GM12878 (cell line): ENCODE results near the gene RAB3A. TPM values are rescaled to one million over a fixed set of nuclear protein-coding genes. Genes with fewer than 3 reads are reported as not detected.

ENCODE experiments used
- ATAC-seq: fragments of 200-7000 bp; cut with Tn5 transposase; 3 replicates; pipeline ENCODE4 v1.9.1; 2020; ENCODE audit warnings: mild to moderate bottlenecking, moderate library complexity
- BruUV-seq: library from RNA; stranded (reverse); fragments of 400-500 nt; replicated peaks from 2 replicates; lab custom pipeline; 2021; lab: Mats Ljungman, UMichigan
- CTCF ChIA-PET: fragments of 300-600 bp; sonication (Branson Sonifier 250); formaldehyde crosslinking; extraction: SDS; loops from one replicate; lab custom pipeline; 2021; ENCODE audit warnings: inconsistent platforms; lab: Yijun Ruan, JAX
- POLR2A ChIA-PET: fragments of 350-600 bp; formaldehyde crosslinking; extraction: SDS; loops from one replicate; lab custom pipeline; 2021; ENCODE audit warnings: inconsistent platforms; lab: Charles Lee
- RAD21 ChIA-PET: fragments of 300-600 bp; sonication (Branson Sonifier 250); formaldehyde crosslinking; loops from one replicate; lab custom pipeline; 2023; ENCODE audit warnings: antibody characterized with exemption; ENCODE audit not compliant: unreplicated experiment; lab: Charles Lee
- SMC1A ChIA-PET: fragments of 300-600 bp; sonication (Branson Sonifier 250); formaldehyde crosslinking; loops from one replicate; lab custom pipeline; 2023; ENCODE audit not compliant: unreplicated experiment, uncharacterized antibody; lab: Charles Lee
- DNase-seq: peaks from one replicate; pipeline ENCODE4 v3.0.0-alpha.2; 2011; ENCODE audit warnings: low read depth, low spot score
- FAIRE-seq: peaks from 3 replicates; lab custom pipeline; 2011; peaks lifted over from hg19 to GRCh38; lab: Jason Lieb, UNC
- H2AFZ ChIP-seq: 2 replicates; pipeline ENCODE4 v1.6.0; 2011; ENCODE audit warnings: low read depth, low read length, control low read depth; ENCODE audit not compliant: control insufficient read depth
- H3K27ac ChIP-seq: 2 replicates; pipeline ENCODE4 v1.5.1; 2011; ENCODE audit warnings: control low read depth; ENCODE audit not compliant: control insufficient read depth, insufficient read depth
- H3K27me3 ChIP-seq, 2 experiments: replicated peaks in 1 of 2; 2 replicates each; pipeline versions ENCODE4 v1.6.0 to v1.6.1; 2011; ENCODE audit warnings: low read length in 1 of 2; ENCODE audit not compliant: control insufficient read depth in 2 of 2, insufficient read depth in 2 of 2
- H3K36me3 ChIP-seq, 2 experiments: 2 replicates each; pipeline ENCODE4 v1.5.1; 2011; ENCODE audit warnings: low read length in 1 of 2; ENCODE audit not compliant: control insufficient read depth in 2 of 2, insufficient read depth in 2 of 2
- H3K4me1 ChIP-seq: 2 replicates; pipeline ENCODE4 v1.6.1; 2011; ENCODE audit warnings: mild to moderate bottlenecking, low read length, moderate library complexity, mixed read lengths; ENCODE audit not compliant: control insufficient read depth, insufficient read depth
- H3K4me2 ChIP-seq: 2 replicates; pipeline ENCODE4 v1.6.0; 2011; ENCODE audit warnings: control low read depth; ENCODE audit not compliant: control insufficient read depth, insufficient read depth
- H3K4me3 ChIP-seq: fragments of 200-600 bp; sonication (generic); 2 replicates; pipeline ENCODE4 v1.5.1; 2016
- H3K79me2 ChIP-seq: 2 replicates; pipeline ENCODE4 v1.6.0; 2011; ENCODE audit warnings: low read length; ENCODE audit not compliant: control insufficient read depth, insufficient read depth
- H3K9ac ChIP-seq: 2 replicates; pipeline ENCODE4 v1.8.0; 2011; ENCODE audit warnings: low read length, control low read depth, mixed read lengths; ENCODE audit not compliant: control insufficient read depth, insufficient read depth
- H3K9me3 ChIP-seq: replicated peaks from 3 replicates; pipeline ENCODE4 v1.5.1; 2011; ENCODE audit warnings: mild to moderate bottlenecking, low read length; ENCODE audit not compliant: control insufficient read depth, insufficient read depth
- H4K20me1 ChIP-seq: 2 replicates; pipeline ENCODE4 v1.6.0; 2011; ENCODE audit not compliant: control insufficient read depth, insufficient read depth
- CEBPZ ChIP-seq: fragments of 150-350 bp; IDR thresholded peaks from 2 replicates; pipeline ENCODE4 v1.6.1; 2016; ENCODE audit warnings: low read depth, low read length
- CHD1 ChIP-seq: IDR thresholded peaks from 2 replicates; pipeline ENCODE4 v1.6.1; 2012; ENCODE audit warnings: low read depth, low read length, improper control_type of control experiment
- CHD4 ChIP-seq: fragments of 200-600 bp; sonication (generic); IDR thresholded peaks from 2 replicates; pipeline ENCODE4 v1.6.1; 2016; ENCODE audit warnings: mild to moderate bottlenecking
- ETV6 ChIP-seq, 2 experiments: fragments of 450-650 bp in 1 of 2; IDR thresholded peaks in 1 of 2; conservative IDR thresholded peaks in 1 of 2; 2 replicates each; pipeline ENCODE4 v1.6.1; 2014; ENCODE audit warnings: antibody characterized with exemption in 1 of 2, borderline replicate concordance in 1 of 2, low read depth in 1 of 2, mild to moderate bottlenecking in 1 of 2, moderate library complexity in 1 of 2
- LARP7 ChIP-seq: fragments of 450-650 bp; IDR thresholded peaks from 2 replicates; pipeline ENCODE4 v1.6.1; 2017; ENCODE audit warnings: mild to moderate bottlenecking
- MYB ChIP-seq: fragments of 150-350 bp; IDR thresholded peaks from 2 replicates; pipeline ENCODE4 v1.6.1; 2014; ENCODE audit warnings: mild to moderate bottlenecking, low read depth, low read length, borderline replicate concordance
- PAX5 ChIP-seq: IDR thresholded peaks from 2 replicates; pipeline ENCODE4 v1.6.1; 2011; ENCODE audit warnings: low read depth, low read length, borderline replicate concordance
- PML ChIP-seq: IDR thresholded peaks from 2 replicates; pipeline ENCODE4 v1.6.1; 2012; ENCODE audit warnings: low read length, inconsistent platforms
- POLR2A ChIP-seq: IDR thresholded peaks from 2 replicates; pipeline ENCODE4 v1.6.1; 2011; ENCODE audit warnings: low read depth, mild to moderate bottlenecking, low read length
- POU2F2 ChIP-seq: IDR thresholded peaks from 3 replicates; pipeline ENCODE4 v1.6.1; 2011; ENCODE audit warnings: low read depth, mild to moderate bottlenecking, low read length, borderline replicate concordance
- SKIL ChIP-seq: fragments of 450-650 bp; IDR thresholded peaks from 2 replicates; pipeline ENCODE4 v1.6.1; 2017; ENCODE audit warnings: mild to moderate bottlenecking, low read depth, inconsistent platforms; ENCODE audit not compliant: poor library complexity, severe bottlenecking
- WGBS: methylation state at CpG from one replicate; pipeline ENCODE4 v1.1.6; 2016; ENCODE audit warnings: low lambda C conversion rate; ENCODE audit not compliant: insufficient replicate concordance, insufficient coverage; ENCODE audit errors: missing lambda C conversion rate; 5-methylcytosine and 5-hydroxymethylcytosine counted together
- in situ Hi-C: fragments of 300-500 bp; cut with MboI; formaldehyde crosslinking; loops from 9 replicates; pipeline ENCODE4 v1.14.3; 2018; ENCODE audit warnings: mixed read lengths
- intact Hi-C: fragments of 100-400 bp; cut with micrococcal nuclease; formaldehyde crosslinking; loops from one replicate; pipeline ENCODE4 v1.14.2; 2022; ENCODE audit not compliant: unreplicated experiment
- polyA plus RNA-seq, 11 experiments: library from polyadenylated mRNA; depleted of rRNA in 4 of 11; unstranded in 6 of 11; stranded (reverse) in 5 of 11; fragments of >200 nt; fragmentation: Nextera tagmentation in 4 of 11; fragmentation: Illumina TruSeq in 1 of 11; extraction: Ambion mirVana in 4 of 11; extraction: Trizol in 1 of 11; gene quantifications; 1 replicate in 1 of 11; 2 replicates in 10 of 11; pipeline versions ENCODE4 v1.2.1 to v1.2.3, GENCODE V29; 2011 to 2016; ENCODE audit warnings: inconsistent platforms in 2 of 11, missing spikeins in 2 of 11, low read depth in 1 of 11
- total RNA-seq, 4 experiments: library from RNA; depleted of rRNA in 3 of 4; stranded (reverse); fragments of >200 nt in 3 of 4; fragmentation: Illumina TruSeq in 1 of 4; extraction: Trizol in 1 of 4; gene quantifications; 2 replicates each; pipeline versions ENCODE4 v1.2.1 to v1.2.3, GENCODE V29; 2013 to 2021

RAB3A gene
- total and polyA plus RNA-seq, 10 of the 15 experiments (the other 5 are each of a cell fraction or from before 2014, with no cell fraction given) = 0.07 to 3.5 (median 1.2) TPM; not detected in 1

GRCh38 chr19:18225702-18226468, 22.0 kb upstream of the RAB3A start, which contains the start of gene PDE4C:
Gene PDE4C, minus strand, starts transcription at chr19:18226438. Its CDS starts 23 bp downstream, at chr19:18226415.
- BruUV-seq = no TSS peak
- ChIA-PET POLR2A (interaction anchor here (0.6 to 1.4 kb wide), 2 partner anchors 21 to 118 kb away, joined by 3 to 5 read pairs; no protein-coding TSS in a partner anchor), RAD21 (no interaction called here), SMC1A (no interaction called here), CTCF (interaction anchor here (0.6 to 2.9 kb wide), 3 partner anchors 21 to 368 kb away, joined by 3 to 17 read pairs (median 3); no protein-coding TSS in a partner anchor)
- no peaks in the 10 kb centered on the region for H4K20me1 ChIP-seq
- in situ Hi-C loops = no loop called here
- ATAC-seq = no peak
- no peak within 1 kb of the TSS for H3K9ac ChIP-seq
- H2AFZ ChIP-seq = no peak within 1 kb of the TSS
- TF ChIP-seq LARP7 (no peak), CHD1 (no peak), MYB (no peak), PAX5 (no peak), CHD4 (no peak), PML (no peak), ETV6 (conservative IDR thresholded peaks at IDR 0.05 in 1 of 2, IDR thresholded peaks at IDR 0.05 in 1 of 2; ENCODE audit: borderline replicate concordance in 1 of 2, low read depth in 1 of 2) (no peak), CEBPZ (no peak), SKIL (no peak), POU2F2 (no peak), POLR2A (no peak)
- 6% methylated on average over 34 of the region's 51 CpGs for WGBS
- no peaks in the 10 kb centered on the region for H3K36me3 ChIP-seq
- H3K27ac ChIP-seq = no peak within 1 kb of the TSS
- H3K9me3 ChIP-seq = no peaks in the 10 kb centered on the region; the same call in 2 of the 3 replicates
- intact Hi-C loops = no loop called here
- H3K4me2 ChIP-seq = peak within 1 kb of the TSS; percentile 25
- no peaks in the 10 kb centered on the region for H3K79me2 ChIP-seq
- H3K4me1 ChIP-seq = peaks cover 19% of the 10 kb centered on the region
- DNase-seq = no peak
- H3K27me3 ChIP-seq = peaks cover 0 to 3% of the 10 kb centered on the region in 2 experiments; a peak in 2 of 4 replicates
- no peak for FAIRE-seq
- H3K4me3 ChIP-seq = no peak within 1 kb of the TSS
